ENCODE measurements around the gene PLEKHJ1.

PLEKHJ1 gene

GRCh38 chr19:2215281-2215751 is 20.8 kb downstream of the PLEKHJ1 start:
- TF ChIP-seq CTCF (IDR thresholded peaks at IDR 0.05; ENCODE audit: borderline replicate concordance, insufficient read depth, low read depth, low read length): no peak
- no peak overlapping the region for H3K4me3 ChIP-seq (ENCODE audit: low read depth, low read length)

DNA sequence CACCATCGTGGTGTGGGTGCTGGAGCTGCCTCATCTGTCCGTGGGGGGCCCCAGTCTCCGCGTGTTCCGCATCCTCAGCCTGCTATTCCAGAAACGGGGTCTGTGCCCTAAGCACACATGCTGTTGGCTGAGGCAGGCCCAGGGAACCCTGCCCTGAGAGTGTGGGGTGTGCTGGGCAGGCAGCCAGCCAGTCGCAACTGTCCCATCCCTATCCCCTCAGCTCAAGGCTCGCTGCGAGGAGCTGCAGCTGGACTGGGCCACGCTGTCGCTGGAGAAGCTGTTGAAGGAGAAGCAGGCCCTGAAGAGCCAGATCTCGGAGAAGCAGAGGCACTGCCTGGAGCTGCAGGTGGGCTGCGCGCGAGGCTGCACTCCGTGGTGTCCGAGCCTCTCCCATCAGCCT is 21.9 kb downstream of the PLEKHJ1 start:
- no peak for TF ChIP-seq CTCF (IDR thresholded peaks at IDR 0.05; ENCODE audit: borderline replicate concordance, insufficient read depth, low read depth, low read length)
- no peak overlapping the region for H3K4me3 ChIP-seq (ENCODE audit: low read depth, low read length)

DNA sequence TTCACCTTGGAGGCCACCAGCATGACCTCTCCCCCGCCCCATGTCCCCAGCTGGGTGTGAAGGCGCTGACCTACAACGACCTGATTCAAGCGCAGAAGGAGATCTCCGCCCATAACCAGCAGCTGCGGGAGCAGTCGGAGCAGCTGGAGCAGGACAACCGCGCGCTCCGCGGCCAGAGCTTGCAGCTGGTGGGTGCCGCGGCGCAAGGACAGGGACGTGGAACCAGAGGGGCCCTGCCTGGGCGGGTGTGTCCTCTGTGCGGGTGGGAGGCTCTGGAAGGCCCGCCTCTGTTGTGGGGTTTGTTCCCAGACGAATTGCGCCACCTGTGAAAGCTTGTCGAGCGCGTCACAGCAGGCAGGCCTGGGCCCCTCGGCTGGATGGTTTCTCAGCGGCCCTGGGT is 22.3 kb downstream of the PLEKHJ1 start:
- no peak overlapping the region for H3K4me3 ChIP-seq (ENCODE audit: low read depth, low read length)
- no peak for TF ChIP-seq CTCF (IDR thresholded peaks at IDR 0.05; ENCODE audit: borderline replicate concordance, insufficient read depth, low read depth, low read length)

DNA sequence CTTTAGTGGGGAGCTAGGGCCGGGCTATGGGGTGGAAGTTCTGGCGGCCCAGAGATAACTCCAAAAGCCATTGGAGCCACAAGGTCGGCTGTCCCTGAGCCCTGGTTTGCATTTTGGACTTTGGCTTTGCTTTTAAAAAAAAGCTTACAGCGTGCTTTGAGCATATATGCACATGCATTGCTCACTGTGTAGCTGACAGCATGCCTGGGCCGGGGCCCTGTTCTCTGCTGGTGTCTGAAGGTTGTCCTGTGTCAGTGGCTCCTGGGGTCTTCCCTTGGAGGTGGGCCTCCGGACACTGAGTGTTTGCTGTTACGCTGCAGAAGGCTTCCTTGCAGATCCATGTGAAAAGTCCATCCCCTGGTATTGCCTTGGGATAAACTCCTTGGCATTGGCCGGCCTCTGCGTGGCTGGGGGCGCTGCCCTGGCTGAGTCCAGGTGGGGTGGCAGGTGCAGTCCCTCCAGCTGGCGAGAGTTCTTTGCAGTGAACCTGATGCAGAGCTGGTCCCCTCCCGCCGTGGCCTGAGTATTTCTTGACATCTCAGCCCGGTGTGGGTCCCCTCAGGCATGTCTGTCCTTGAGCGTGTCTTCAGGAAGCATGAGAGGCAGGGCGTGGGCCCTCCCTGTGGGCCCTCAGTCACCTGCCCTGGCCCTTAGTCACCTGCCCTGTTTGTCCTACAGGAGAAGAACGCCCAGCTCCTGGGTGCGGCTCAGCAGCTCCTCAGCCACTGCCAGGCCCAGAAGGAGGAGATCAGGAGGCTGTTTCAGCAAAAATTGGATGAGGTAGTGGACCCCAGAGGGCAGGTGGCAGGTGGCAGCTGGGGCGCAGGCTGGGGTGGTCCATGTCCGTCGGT is 23.0 kb downstream of the PLEKHJ1 start:
- TF ChIP-seq CTCF (IDR thresholded peaks at IDR 0.05; ENCODE audit: borderline replicate concordance, insufficient read depth, low read depth, low read length): no peak

DNA sequence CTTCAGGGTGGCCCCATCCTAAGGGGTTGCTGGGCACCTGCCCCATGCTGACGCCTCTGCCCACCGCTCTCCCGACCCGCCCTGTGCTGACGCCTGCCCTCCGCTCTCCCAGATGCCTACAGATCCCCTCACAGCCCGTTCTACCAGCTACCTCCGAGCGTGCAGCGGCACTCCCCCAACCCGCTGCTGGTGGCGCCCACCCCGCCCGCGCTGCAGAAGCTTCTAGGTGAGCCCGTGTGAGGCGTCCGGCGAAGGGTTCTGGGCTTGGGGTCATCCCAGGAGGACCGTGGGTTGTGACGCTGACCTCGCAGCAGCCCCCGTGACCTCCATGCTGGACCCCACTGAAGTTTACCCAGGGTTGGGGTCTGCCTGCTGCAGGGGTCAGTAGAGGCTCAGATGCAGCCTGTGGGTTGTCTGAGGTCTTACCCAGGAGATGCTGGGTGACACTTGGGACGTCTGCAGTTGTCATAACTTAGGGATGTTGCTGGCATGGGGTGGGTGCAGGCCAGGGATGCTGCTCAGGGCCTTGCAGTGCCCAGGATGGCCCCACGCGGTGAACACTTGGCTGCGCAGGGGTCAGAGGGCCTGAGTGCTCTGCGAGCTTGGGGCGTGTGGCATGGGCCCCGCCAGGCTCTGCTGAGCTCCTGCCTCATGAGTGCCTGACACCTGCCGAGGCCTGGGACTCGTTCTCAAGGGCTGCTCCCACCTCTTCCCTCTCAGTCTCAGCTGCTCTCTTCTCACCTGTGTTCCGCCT is 25.0 kb downstream of the PLEKHJ1 start:
- TF ChIP-seq CTCF (IDR thresholded peaks at IDR 0.05; ENCODE audit: borderline replicate concordance, insufficient read depth, low read depth, low read length): no peak
- no peak overlapping the region for H3K4me3 ChIP-seq (ENCODE audit: low read depth, low read length)

More for the DNA sequence above, 23.0 kb downstream of the PLEKHJ1 start:
- H3K4me3 ChIP-seq (ENCODE audit: low read depth, low read length): no peak overlapping the region

DNA sequence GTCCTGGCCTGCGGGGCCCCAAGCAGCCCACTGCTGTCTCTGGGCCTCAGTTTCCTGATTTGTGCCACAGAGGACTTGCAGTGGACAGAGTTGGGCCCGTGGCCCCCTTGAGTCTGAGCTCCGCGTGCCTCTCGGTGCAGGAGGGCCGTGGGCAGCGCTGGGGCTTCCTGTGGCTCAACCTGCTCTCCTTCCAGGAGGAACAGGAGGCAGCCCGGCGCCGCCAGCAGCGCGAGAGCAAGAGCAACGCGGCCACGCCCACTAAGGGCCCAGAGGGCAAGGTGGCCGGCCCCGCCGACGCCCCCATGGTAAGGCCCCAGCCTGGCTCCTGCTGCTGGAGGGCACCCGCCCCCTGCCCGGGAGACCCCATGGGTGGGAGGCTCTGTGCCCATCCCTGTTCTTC is 25.9 kb downstream of the PLEKHJ1 start:
- no peak overlapping the region for H3K4me3 ChIP-seq (ENCODE audit: low read depth, low read length)
- no peak for TF ChIP-seq CTCF (IDR thresholded peaks at IDR 0.05; ENCODE audit: borderline replicate concordance, insufficient read depth, low read depth, low read length)

Measured in GM12875 (cell line).